Heart left ventricle (tissue), 13 donors: Measurements from ENCODE around the gene NUCB1.

ENCODE experiments used
- CTCF ChIP-seq, 12 donors: fragments of 200-600 bp; sonication (generic) in 4 of 12; IDR thresholded peaks; one replicate each; pipeline versions ENCODE4 v1.5.0 to v1.8.0; 2018 to 2022; ENCODE audit warnings: antibody characterized with exemption in 12 of 12, mild to moderate bottlenecking in 5 of 12
- POLR2A ChIP-seq, 2 donors: fragments of 450-650 bp; IDR thresholded peaks; one replicate each; pipeline ENCODE4 v1.6.1; 2017; ENCODE audit warnings: antibody characterized with exemption in 2 of 2, mild to moderate bottlenecking in 2 of 2, moderate library complexity in 2 of 2
- donor health status: ischemic (EF 13 %, LVEDD 7.1; RV severe dilation, severe dysfunction).
- donor health status: DM: no; HTN: yes; CAD: no.
- donor health status: DM: no; HTN: no; CAD: no.
- donor health status: ischemic (EF 25% LVEDD 6.9; RV normal size, moderate dysfunction).
- donor health status: ischemic (EF 25% LVEDD 5.7; RV mildly dilated, moderate dysfunction).
- donor health status: ischemic (EF 35%, LVEDD 5.7; RV mildly dilated, moderate dysfunction).
- donor health status: nonischemic (EF 11% LVEDD 7.7; RV severe dilation, severe dysfunction).
- donor health status: DM: yes; HTN: yes; CAD: no.
- donor health status: PGD.
- donor health status: ischemic (EF 29% LVEDD 5.4; RV normal size, mild dysfunction).
- donor health status: nonischemic (EF 23%, LVEDD 6.1; RV moderate dilation, normal function).

GRCh38 chr19:48934837-48935236 lies 34.7 kb downstream of the NUCB1 start:
- TF ChIP-seq CTCF (IDR thresholded peaks at IDR 0.05) (no peak), POLR2A (IDR thresholded peaks at IDR 0.05) (no peak)
